Measurements from ENCODE around the gene ELOVL5. TPM values are rescaled to one million over a fixed set of nuclear protein-coding genes. Genes with fewer than 3 reads are reported as not detected.

ELOVL5 gene
- polyA plus RNA-seq, 3 donors, result 44.7 to 97.1 (median 69.5) TPM

DNA sequence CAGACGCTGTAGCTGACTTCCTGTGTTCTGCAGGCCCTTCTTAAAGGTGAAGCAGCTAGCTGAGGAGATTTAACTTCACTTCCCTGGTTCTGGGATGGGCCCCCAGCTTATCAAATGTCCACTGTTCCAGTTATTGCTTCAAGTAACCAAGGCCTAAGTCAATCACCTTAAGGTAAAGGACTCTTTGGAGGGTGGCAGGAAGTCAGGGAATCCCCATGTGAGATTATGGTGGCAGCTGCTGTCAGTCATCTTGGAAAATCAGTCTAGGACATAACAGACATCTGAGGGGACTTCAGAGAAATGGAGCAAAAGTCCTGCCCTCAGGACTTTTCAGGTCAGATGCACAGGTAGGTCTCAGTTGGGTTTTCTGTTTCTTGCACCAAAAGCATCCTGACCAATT, 3.8 kb downstream of the ELOVL5 start:
- H3K9me3 ChIP-seq (replicated peaks in 1 of 2; ENCODE audit: control insufficient read depth in 1 of 2, insufficient read depth in 1 of 2, low read length in 2 of 2), result no peaks in the 10 kb centered on the region
- no peak overlapping the region for H3K4me2 ChIP-seq (replicated peaks; ENCODE audit: extremely low read depth, low read length, poor library complexity, severe bottlenecking)
- no peak for DNase-seq
- H2AFZ ChIP-seq (ENCODE audit: insufficient read depth, low read depth, low read length, poor library complexity, severe bottlenecking), result no peak overlapping the region
- H3K9ac ChIP-seq (ENCODE audit: insufficient read depth, low read length, poor library complexity, severe bottlenecking), result no peak overlapping the region
- Mint-ChIP-seq H3K27ac (peak overlapping the region in 1 of 7 donors; percentile 33), H3K4me1 (peaks cover 57% of the 10 kb centered on the region), H3K36me3 (peaks cover 17 to 20% of the 10 kb centered on the region in 2 donors), H3K27me3 (ENCODE audit: low read depth in 3 of 3) (peaks cover 0 to 5% (median 2%) of the 10 kb centered on the region in 3 donors), H3K9me3 (no peaks in the 10 kb centered on the region), H3K4me3 (no peak overlapping the region)
- H3K27me3 ChIP-seq (ENCODE audit: control insufficient read depth in 2 of 2, insufficient read depth in 2 of 2, low read length in 2 of 2), result no peaks in the 10 kb centered on the region
- H3K27ac ChIP-seq (ENCODE audit: low read depth in 1 of 2, low read length in 2 of 2), result no peak overlapping the region
- H4K20me1 ChIP-seq (ENCODE audit: insufficient read depth, low read length), result peaks cover 82% of the 10 kb centered on the region
- intact Hi-C loops (cut with micrococcal nuclease), result loop anchor here in 1 of 2 donors (5.0 to 10.0 kb wide), 5 partner anchors 92 to 310 kb away; no protein-coding TSS in a partner anchor
- peaks cover 2 to 5% of the 10 kb centered on the region in 2 donors for H3K36me3 ChIP-seq (replicated peaks in 1 of 2; ENCODE audit: control insufficient read depth in 1 of 2, insufficient read depth in 2 of 2, low read length in 2 of 2)
- H3K4me3 ChIP-seq (replicated peaks in 1 of 3; ENCODE audit: low read depth in 2 of 3, low read length in 3 of 3), result no peak overlapping the region
- 17% methylated on average over 1 of the region's 1 CpG for WGBS (ENCODE audit: insufficient coverage)
- no peak for TF ChIP-seq CTCF (IDR thresholded peaks at IDR 0.05)
- peaks cover 15 to 32% of the 10 kb centered on the region in 2 donors for H3K4me1 ChIP-seq (ENCODE audit: control insufficient read depth in 1 of 2, insufficient read depth in 2 of 2, low read length in 2 of 2)
- H3K79me2 ChIP-seq (ENCODE audit: insufficient read depth, low read length), result peaks cover 97% of the 10 kb centered on the region

- WGBS (ENCODE audit: insufficient coverage), result no CpG with 5 or more reads among the region's 3 CpGs
- H3K4me3 ChIP-seq (replicated peaks in 1 of 3; ENCODE audit: low read depth in 2 of 3, low read length in 3 of 3), result no peak overlapping the region
- no peaks in the 10 kb centered on the region for H3K9me3 ChIP-seq (replicated peaks in 1 of 2; ENCODE audit: control insufficient read depth in 1 of 2, insufficient read depth in 1 of 2, low read length in 2 of 2)
- peaks cover 8 to 21% of the 10 kb centered on the region in 2 donors for H3K4me1 ChIP-seq (ENCODE audit: control insufficient read depth in 1 of 2, insufficient read depth in 2 of 2, low read length in 2 of 2)
- no peak for DNase-seq
- peaks cover 100% of the 10 kb centered on the region for H3K79me2 ChIP-seq (ENCODE audit: insufficient read depth, low read length)
- Mint-ChIP-seq H3K9me3 (no peaks in the 10 kb centered on the region), H3K4me3 (no peak overlapping the region), H3K27me3 (ENCODE audit: low read depth in 3 of 3) (no peaks in the 10 kb centered on the region), H3K4me1 (peaks cover 54% of the 10 kb centered on the region), H3K36me3 (peaks cover 17 to 20% of the 10 kb centered on the region in 2 donors), H3K27ac (peak overlapping the region in 1 of 7 donors; percentile 37)
- no peak overlapping the region for H2AFZ ChIP-seq (ENCODE audit: insufficient read depth, low read depth, low read length, poor library complexity, severe bottlenecking)
- intact Hi-C loops (cut with micrococcal nuclease), result loop anchor here in 1 of 2 donors (10.0 kb wide), 3 partner anchors 98 to 312 kb away; no protein-coding TSS in a partner anchor
- no peak overlapping the region for H3K4me2 ChIP-seq (replicated peaks; ENCODE audit: extremely low read depth, low read length, poor library complexity, severe bottlenecking)
- H3K9ac ChIP-seq (ENCODE audit: insufficient read depth, low read length, poor library complexity, severe bottlenecking), result no peak overlapping the region
- peaks cover 2 to 5% of the 10 kb centered on the region in 2 donors for H3K36me3 ChIP-seq (replicated peaks in 1 of 2; ENCODE audit: control insufficient read depth in 1 of 2, insufficient read depth in 2 of 2, low read length in 2 of 2)
- no peaks in the 10 kb centered on the region for H3K27me3 ChIP-seq (ENCODE audit: control insufficient read depth in 2 of 2, insufficient read depth in 2 of 2, low read length in 2 of 2)
- no peak for TF ChIP-seq CTCF (IDR thresholded peaks at IDR 0.05)
- peaks cover 95% of the 10 kb centered on the region for H4K20me1 ChIP-seq (ENCODE audit: insufficient read depth, low read length)
- H3K27ac ChIP-seq (ENCODE audit: low read depth in 1 of 2, low read length in 2 of 2), result no peak overlapping the region
Measured at GRCh38 chr6:53343092-53343491, 5.7 kb downstream of the ELOVL5 start.

Data from CD14-positive monocyte (primary cell).